Astrocyte (in vitro differentiated cells and primary cell): ENCODE measurements around the gene PTPRN2. TPM values are rescaled to one million over a fixed set of nuclear protein-coding genes. Genes with fewer than 3 reads are reported as not detected.

ENCODE experiments used
- DNase-seq: peaks from one replicate; pipeline ENCODE4 v3.0.0-alpha.2; 2010; ENCODE audit warnings: low read depth
- FAIRE-seq: peaks from 2 replicates; lab custom pipeline; 2011; peaks lifted over from hg19 to GRCh38; lab: Jason Lieb, UNC
- H2AFZ ChIP-seq: 2 replicates; pipeline ENCODE4 v1.6.0; 2012; ENCODE audit warnings: low read depth, low read length, inconsistent platforms
- H3K27ac ChIP-seq: 2 replicates; pipeline ENCODE4 v1.5.1; 2011; ENCODE audit warnings: low read depth, low read length, inconsistent platforms
- H3K27me3 ChIP-seq: 2 replicates; pipeline ENCODE4 v1.6.0; 2011; ENCODE audit warnings: low read length, inconsistent platforms; ENCODE audit not compliant: insufficient read depth
- H3K36me3 ChIP-seq: 2 replicates; pipeline ENCODE4 v1.5.1; 2011; ENCODE audit warnings: low read length, inconsistent platforms; ENCODE audit not compliant: insufficient read depth
- H3K4me1 ChIP-seq: 2 replicates; pipeline ENCODE4 v1.5.1; 2011; ENCODE audit warnings: low read length, inconsistent platforms; ENCODE audit not compliant: insufficient read depth
- H3K4me2 ChIP-seq: 2 replicates; pipeline ENCODE4 v1.6.0; 2012; ENCODE audit warnings: low read length, inconsistent platforms
- H3K4me3 ChIP-seq: 2 replicates; pipeline ENCODE4 v1.5.1; 2011; ENCODE audit warnings: low read depth, mild to moderate bottlenecking, low read length, inconsistent platforms; ENCODE audit not compliant: insufficient read depth
- H3K79me2 ChIP-seq: 2 replicates; pipeline ENCODE4 v1.6.0; 2012; ENCODE audit warnings: mild to moderate bottlenecking, low read length, inconsistent platforms; ENCODE audit not compliant: insufficient read depth
- H3K9ac ChIP-seq: 2 replicates; pipeline ENCODE4 v1.6.0; 2012; ENCODE audit warnings: mild to moderate bottlenecking, low read length, inconsistent platforms
- H3K9me3 ChIP-seq: 2 replicates; pipeline ENCODE4 v1.5.1; 2012; ENCODE audit warnings: low read depth, mild to moderate bottlenecking, low read length, inconsistent platforms; ENCODE audit not compliant: insufficient read depth
- H4K20me1 ChIP-seq: 2 replicates; pipeline ENCODE4 v1.6.0; 2012; ENCODE audit warnings: low read length, inconsistent platforms; ENCODE audit not compliant: insufficient read depth
- H3K27ac Mint-ChIP-seq: one replicate; pipeline ENCODE4 v1.8.0; 2021; ENCODE audit warnings: mild to moderate bottlenecking, mixed read lengths; ENCODE audit not compliant: unreplicated experiment
- H3K27me3 Mint-ChIP-seq: one replicate; pipeline ENCODE4 v1.8.0; 2021; ENCODE audit warnings: low read depth, mixed read lengths; ENCODE audit not compliant: unreplicated experiment
- H3K36me3 Mint-ChIP-seq: one replicate; pipeline ENCODE4 v1.8.0; 2021; ENCODE audit warnings: low read depth, mixed read lengths; ENCODE audit not compliant: unreplicated experiment
- H3K4me1 Mint-ChIP-seq: one replicate; pipeline ENCODE4 v1.8.0; 2021; ENCODE audit warnings: low read depth, mixed read lengths; ENCODE audit not compliant: unreplicated experiment
- H3K4me3 Mint-ChIP-seq: one replicate; pipeline ENCODE4 v1.8.0; 2021; ENCODE audit warnings: mild to moderate bottlenecking, moderate library complexity, mixed read lengths; ENCODE audit not compliant: unreplicated experiment
- H3K9me3 Mint-ChIP-seq: one replicate; pipeline ENCODE4 v1.8.0; 2021; ENCODE audit warnings: mild to moderate bottlenecking, mixed read lengths; ENCODE audit not compliant: unreplicated experiment
- CTCF ChIP-seq: IDR thresholded peaks from 2 replicates; pipeline ENCODE4 v1.5.1; 2011; ENCODE audit warnings: low read depth, mild to moderate bottlenecking, inconsistent platforms, low read length, moderate library complexity; ENCODE audit not compliant: insufficient read depth
- EZH2 ChIP-seq: IDR thresholded peaks from 2 replicates; pipeline ENCODE4 v1.6.1; 2012; ENCODE audit warnings: mild to moderate bottlenecking, low read length, inconsistent platforms; ENCODE audit not compliant: insufficient read depth
- total RNA-seq: library from RNA; stranded (reverse); gene quantifications from 2 replicates; pipeline ENCODE4 v1.2.1, GENCODE V29; 2021

The PTPRN2 gene
- total RNA-seq, 1 donor from 2014 or later, result 0.09 TPM

GRCh38 chr7:157544226-157544625, 1043.4 kb downstream of the PTPRN2 start:
- Histone ChIP-seq H3K4me3 (no peak overlapping the region), H3K79me2 (no peaks in the 10 kb centered on the region), H3K27me3 (no peaks in the 10 kb centered on the region), H4K20me1 (no peaks in the 10 kb centered on the region), H3K4me2 (no peak overlapping the region), H2AFZ (no peak overlapping the region), H3K27ac (no peak overlapping the region), H3K9me3 (no peaks in the 10 kb centered on the region), H3K36me3 (no peaks in the 10 kb centered on the region), H3K9ac (no peak overlapping the region), H3K4me1 (no peaks in the 10 kb centered on the region)
- no peak for DNase-seq
- Mint-ChIP-seq H3K4me1 (no peaks in the 10 kb centered on the region), H3K9me3 (peaks cover 29% of the 10 kb centered on the region), H3K4me3 (no peak overlapping the region), H3K27me3 (no peaks in the 10 kb centered on the region), H3K27ac (no peak overlapping the region), H3K36me3 (no peaks in the 10 kb centered on the region)
- FAIRE-seq, result no peak
- TF ChIP-seq EZH2 (no peak), CTCF (no peak)

GRCh38 chr7:157543791-157544190, 1043.8 kb downstream of the PTPRN2 start:
- DNase-seq (no peak), FAIRE-seq (no peak)
- Histone ChIP-seq H3K4me2 (no peak overlapping the region), H3K27ac (no peak overlapping the region), H3K9ac (no peak overlapping the region), H3K4me3 (no peak overlapping the region), H4K20me1 (no peaks in the 10 kb centered on the region), H2AFZ (no peak overlapping the region), H3K27me3 (no peaks in the 10 kb centered on the region), H3K4me1 (no peaks in the 10 kb centered on the region), H3K9me3 (no peaks in the 10 kb centered on the region), H3K36me3 (no peaks in the 10 kb centered on the region), H3K79me2 (no peaks in the 10 kb centered on the region)
- no peak overlapping the region for H3K27ac Mint-ChIP-seq
- TF ChIP-seq EZH2, result no peak
- TF ChIP-seq CTCF, result no peak
- no peaks in the 10 kb centered on the region for H3K27me3 Mint-ChIP-seq
- H3K9me3 Mint-ChIP-seq, result peaks cover 29% of the 10 kb centered on the region
- no peak overlapping the region for H3K4me3 Mint-ChIP-seq
- no peaks in the 10 kb centered on the region for H3K4me1 Mint-ChIP-seq
- H3K36me3 Mint-ChIP-seq, result no peaks in the 10 kb centered on the region

- H3K9ac ChIP-seq, result no peak overlapping the region
- Mint-ChIP-seq H3K27me3 (no peaks in the 10 kb centered on the region), H3K27ac (no peak overlapping the region), H3K4me1 (no peaks in the 10 kb centered on the region), H3K4me3 (no peak overlapping the region), H3K36me3 (no peaks in the 10 kb centered on the region), H3K9me3 (peaks cover 26% of the 10 kb centered on the region)
- FAIRE-seq, result no peak
- no peak overlapping the region for H3K4me2 ChIP-seq
- TF ChIP-seq CTCF (no peak), EZH2 (no peak)
- H3K27me3 ChIP-seq, result no peaks in the 10 kb centered on the region
- no peak for DNase-seq
- no peaks in the 10 kb centered on the region for H3K9me3 ChIP-seq
- no peak overlapping the region for H3K4me3 ChIP-seq
- no peaks in the 10 kb centered on the region for H4K20me1 ChIP-seq
- H2AFZ ChIP-seq, result no peak overlapping the region
- H3K79me2 ChIP-seq, result no peaks in the 10 kb centered on the region
- no peaks in the 10 kb centered on the region for H3K36me3 ChIP-seq
- H3K4me1 ChIP-seq, result no peaks in the 10 kb centered on the region
- no peak overlapping the region for H3K27ac ChIP-seq
Observed at GRCh38 chr7:157543276-157543675, 1044.3 kb downstream of the PTPRN2 start.
